Mesodermal cell (in vitro differentiated cells): ENCODE results near the gene ASIC2.

Experiments used
- H3K27ac ChIP-seq: 2 replicates; pipeline ENCODE4 v1.7.0; 2013; ENCODE audit warnings: mild to moderate bottlenecking, low read depth, low read length, moderate library complexity; ENCODE audit not compliant: severe bottlenecking
- H3K36me3 ChIP-seq: 2 replicates; pipeline ENCODE4 v1.7.1; 2013; ENCODE audit warnings: mild to moderate bottlenecking, low read length, moderate library complexity; ENCODE audit not compliant: control insufficient read depth, insufficient read depth
- H3K4me1 ChIP-seq: one replicate; pipeline ENCODE4 v1.7.1; 2013; ENCODE audit warnings: mild to moderate bottlenecking, low read length; ENCODE audit not compliant: insufficient read depth, control insufficient read depth, poor library complexity, severe bottlenecking
- H3K4me3 ChIP-seq: 2 replicates; pipeline ENCODE4 v1.7.0; 2013; ENCODE audit warnings: low read length, control low read depth, mild to moderate bottlenecking; ENCODE audit not compliant: insufficient read depth, poor library complexity, severe bottlenecking; ENCODE audit errors: extremely low read depth
- H3K9me3 ChIP-seq: 2 replicates; pipeline ENCODE4 v1.7.1; 2013; ENCODE audit warnings: mild to moderate bottlenecking, low read length, moderate library complexity; ENCODE audit not compliant: control insufficient read depth
- WGBS, 2 experiments: methylation state at CpG; one replicate each; pipeline ENCODE4 v1.1.5; 2013; ENCODE audit warnings: missing lambda C conversion rate in 2 of 2; ENCODE audit not compliant: insufficient coverage in 2 of 2; 5-methylcytosine and 5-hydroxymethylcytosine counted together

Gene ASIC2

GRCh38 chr17:33288954-33289353, 4.1 kb downstream of the ASIC2 start:
- Histone ChIP-seq H3K4me3 (no peak overlapping the region), H3K27ac (no peak overlapping the region), H3K36me3 (no peaks in the 10 kb centered on the region), H3K9me3 (no peaks in the 10 kb centered on the region), H3K4me1 (peaks cover 6% of the 10 kb centered on the region)
- WGBS, 2 experiments: no CpG with 5 or more reads among the region's 1 CpG

GRCh38 chr17:33287096-33287725, 5.9 kb downstream of the ASIC2 start:
- Histone ChIP-seq H3K9me3 (no peaks in the 10 kb centered on the region), H3K27ac (no peak overlapping the region), H3K36me3 (no peaks in the 10 kb centered on the region), H3K4me3 (no peak overlapping the region), H3K4me1 (peaks cover 6% of the 10 kb centered on the region)
- 76 to 83% methylated on average over 2 to 3 of the region's 3 CpGs for WGBS, 2 experiments

- no peaks in the 10 kb centered on the region for H3K36me3 ChIP-seq
- 84 to 94% methylated on average over 2 to 3 of the region's 3 CpGs for WGBS, 2 experiments
- H3K4me1 ChIP-seq: peaks cover 6% of the 10 kb centered on the region
- no peak overlapping the region for H3K27ac ChIP-seq
- H3K9me3 ChIP-seq: no peaks in the 10 kb centered on the region
- H3K4me3 ChIP-seq: no peak overlapping the region
These were observed 7.7 kb downstream of the ASIC2 start for GRCh38 chr17:33285413-33285812.

- Histone ChIP-seq H3K27ac (no peak overlapping the region), H3K4me1 (peaks cover 6% of the 10 kb centered on the region), H3K36me3 (no peaks in the 10 kb centered on the region), H3K9me3 (no peaks in the 10 kb centered on the region), H3K4me3 (no peak overlapping the region)
- 63% methylated on average over 2 of the region's 4 CpGs; no CpG with 5 or more reads in 1 of the 2 experiments for WGBS, 2 experiments
These were observed 9.1 kb downstream of the ASIC2 start for GRCh38 chr17:33284022-33284421.

- Histone ChIP-seq H3K9me3 (no peaks in the 10 kb centered on the region), H3K4me1 (peaks cover 19% of the 10 kb centered on the region), H3K36me3 (no peaks in the 10 kb centered on the region), H3K4me3 (no peak overlapping the region), H3K27ac (no peak overlapping the region)
- no CpG with 5 or more reads among the region's 8 CpGs for WGBS, 2 experiments
These were observed 12.7 kb downstream of the ASIC2 start for GRCh38 chr17:33280162-33280943.

GRCh38 chr17:33277436-33278100, 15.5 kb downstream of the ASIC2 start:
- 63 to 78% methylated on average over 6 to 10 of the region's 10 CpGs for WGBS, 2 experiments
- peaks cover 13% of the 10 kb centered on the region for H3K4me1 ChIP-seq
- no peaks in the 10 kb centered on the region for H3K9me3 ChIP-seq
- H3K36me3 ChIP-seq: no peaks in the 10 kb centered on the region
- no peak overlapping the region for H3K4me3 ChIP-seq
- peak overlapping the region; percentile 75 for H3K27ac ChIP-seq

- WGBS, 2 experiments: 91 to 100% methylated on average over 3 of the region's 3 CpGs
- H3K36me3 ChIP-seq: no peaks in the 10 kb centered on the region
- no peak overlapping the region for H3K27ac ChIP-seq
- no peak overlapping the region for H3K4me3 ChIP-seq
- H3K9me3 ChIP-seq: no peaks in the 10 kb centered on the region
- peaks cover 13% of the 10 kb centered on the region for H3K4me1 ChIP-seq
These were observed 19.2 kb downstream of the ASIC2 start for GRCh38 chr17:33273743-33274410.

GRCh38 chr17:33273271-33273670, 19.8 kb downstream of the ASIC2 start:
- no peak overlapping the region for H3K27ac ChIP-seq
- no peaks in the 10 kb centered on the region for H3K36me3 ChIP-seq
- no peaks in the 10 kb centered on the region for H3K9me3 ChIP-seq
- no CpG with 5 or more reads among the region's 2 CpGs for WGBS, 2 experiments
- H3K4me1 ChIP-seq: peaks cover 9% of the 10 kb centered on the region
- no peak overlapping the region for H3K4me3 ChIP-seq

GRCh38 chr17:33272438-33272837, 20.7 kb downstream of the ASIC2 start:
- Histone ChIP-seq H3K36me3 (no peaks in the 10 kb centered on the region), H3K4me1 (peaks cover 7% of the 10 kb centered on the region), H3K9me3 (no peaks in the 10 kb centered on the region), H3K27ac (no peak overlapping the region), H3K4me3 (no peak overlapping the region)
- WGBS, 2 experiments: 97 to 100% methylated on average over 2 of the region's 2 CpGs

GRCh38 chr17:33269337-33270060, 23.6 kb downstream of the ASIC2 start:
- no peaks in the 10 kb centered on the region for H3K9me3 ChIP-seq
- H3K4me3 ChIP-seq: no peak overlapping the region
- H3K36me3 ChIP-seq: no peaks in the 10 kb centered on the region
- H3K4me1 ChIP-seq: peaks cover 8% of the 10 kb centered on the region
- no peak overlapping the region for H3K27ac ChIP-seq
- WGBS, 2 experiments: 80 to 83% methylated on average over 1 of the region's 2 CpGs
